SU-DHL-6 (cell line): ENCODE measurements around the gene ZNF502.

Experiments used
- H2AFZ ChIP-seq: fragments of 200-600 bp; sonication (generic); 2 replicates; pipeline ENCODE4 v1.6.1; 2014; ENCODE audit warnings: low read depth, mild to moderate bottlenecking, moderate library complexity, mixed read lengths, antibody characterized with exemption, low read length; ENCODE audit not compliant: severe bottlenecking
- H3F3A ChIP-seq: fragments of 200-600 bp; shearing (Covaris generic); 2 replicates; pipeline ENCODE4 v1.6.0; 2016; ENCODE audit warnings: antibody characterized with exemption, mild to moderate bottlenecking; ENCODE audit not compliant: insufficient read depth
- H3K27ac ChIP-seq: fragments of 200-600 bp; sonication (generic); 2 replicates; pipeline ENCODE4 v1.5.1; 2016; ENCODE audit warnings: low read depth, mild to moderate bottlenecking, low read length, moderate library complexity, mixed read lengths
- H3K27me3 ChIP-seq: fragments of 200-600 bp; sonication (generic), shearing (Covaris generic); 2 replicates; pipeline ENCODE4 v1.6.0; 2014; ENCODE audit warnings: mild to moderate bottlenecking, low read length
- H3K36me3 ChIP-seq: fragments of 200-600 bp; sonication (generic); 2 replicates; pipeline ENCODE4 v1.6.1; 2014; ENCODE audit warnings: mild to moderate bottlenecking, low read length, mixed read lengths
- H3K4me2 ChIP-seq: fragments of 300-600, 200-600 bp; shearing (Covaris generic), sonication (generic); 2 replicates; pipeline ENCODE4 v1.6.0; 2014; ENCODE audit warnings: low read length, low read depth, mild to moderate bottlenecking; ENCODE audit not compliant: poor library complexity, severe bottlenecking
- H3K4me3 ChIP-seq: fragments of 200-600 bp; sonication (generic); 2 replicates; pipeline ENCODE4 v1.5.1; 2014; ENCODE audit warnings: antibody characterized with exemption, low read length, mild to moderate bottlenecking, mixed read lengths; ENCODE audit not compliant: insufficient read depth, poor library complexity, severe bottlenecking
- H3K79me2 ChIP-seq: fragments of 200-600 bp; sonication (generic); 2 replicates; pipeline ENCODE4 v1.6.1; 2014; ENCODE audit warnings: mild to moderate bottlenecking, low read length, moderate library complexity; ENCODE audit not compliant: insufficient read depth
- H3K9ac ChIP-seq: fragments of 200-600 bp; sonication (generic); 2 replicates; pipeline ENCODE4 v1.7.0; 2014; ENCODE audit warnings: mild to moderate bottlenecking, low read length
- H3K9me2 ChIP-seq: fragments of 200-600 bp; sonication (generic); replicated peaks from 2 replicates; pipeline ENCODE4 v1.6.1; 2014; ENCODE audit warnings: low read length; ENCODE audit not compliant: insufficient read depth
- H3K9me3 ChIP-seq: fragments of 200-600 bp; sonication (generic); 2 replicates; pipeline ENCODE4 v1.6.1; 2014; ENCODE audit warnings: low read length, mixed read lengths; ENCODE audit not compliant: insufficient read depth
- H4K20me1 ChIP-seq: fragments of 200-600 bp; sonication (generic); 2 replicates; pipeline ENCODE4 v1.6.1; 2014; ENCODE audit warnings: low read depth, mild to moderate bottlenecking, antibody characterized with exemption, low read length, moderate library complexity, mixed read lengths
- CTCF ChIP-seq: fragments of 200-600 bp; sonication (generic); IDR thresholded peaks from one replicate; pipeline ENCODE4 v1.5.1; 2017; ENCODE audit warnings: antibody characterized with exemption, mild to moderate bottlenecking, low read length, moderate library complexity; ENCODE audit not compliant: insufficient read depth, poor library complexity, severe bottlenecking
- EZH2phosphoT487 ChIP-seq: fragments of 200-600 bp; sonication (generic), shearing (Covaris generic); conservative IDR thresholded peaks from 2 replicates; pipeline ENCODE4 v1.6.1; 2018; ENCODE audit warnings: mild to moderate bottlenecking, antibody characterized with exemption, low read length, moderate library complexity, mixed read lengths

ZNF502 gene

GRCh38 chr3:44687898-44688297 is 24.6 kb upstream of the ZNF502 start:
- Histone ChIP-seq H3K4me3 (no peak overlapping the region), H3K27me3 (no peaks in the 10 kb centered on the region), H3F3A (no peaks in the 10 kb centered on the region), H3K27ac (no peak overlapping the region), H3K79me2 (no peaks in the 10 kb centered on the region), H3K36me3 (no peaks in the 10 kb centered on the region), H2AFZ (no peak overlapping the region), H3K9me3 (no peaks in the 10 kb centered on the region), H4K20me1 (no peaks in the 10 kb centered on the region), H3K9me2 (no peaks in the 10 kb centered on the region), H3K4me2 (no peak overlapping the region), H3K9ac (no peak overlapping the region)
- TF ChIP-seq EZH2phosphoT487 (no peak), CTCF (no peak)

GRCh38 chr3:44721231-44722102 is 9.0 kb downstream of the ZNF502 start:
- Histone ChIP-seq H3K79me2 (no peaks in the 10 kb centered on the region), H4K20me1 (no peaks in the 10 kb centered on the region), H3K27ac (no peak overlapping the region), H3K4me3 (no peak overlapping the region), H3K4me2 (no peak overlapping the region), H2AFZ (no peak overlapping the region), H3K27me3 (no peaks in the 10 kb centered on the region), H3K9me2 (no peaks in the 10 kb centered on the region), H3K9me3 (peaks cover 54% of the 10 kb centered on the region), H3K36me3 (no peaks in the 10 kb centered on the region), H3K9ac (no peak overlapping the region), H3F3A (no peaks in the 10 kb centered on the region)
- TF ChIP-seq EZH2phosphoT487 (no peak), CTCF (no peak)

- no peaks in the 10 kb centered on the region for H3K79me2 ChIP-seq
- H3K27ac ChIP-seq, result no peak overlapping the region
- no peaks in the 10 kb centered on the region for H3K9me2 ChIP-seq
- no peaks in the 10 kb centered on the region for H3F3A ChIP-seq
- no peak overlapping the region for H3K4me3 ChIP-seq
- peaks cover 54% of the 10 kb centered on the region for H3K9me3 ChIP-seq
- no peaks in the 10 kb centered on the region for H4K20me1 ChIP-seq
- H3K9ac ChIP-seq, result no peak overlapping the region
- H2AFZ ChIP-seq, result no peak overlapping the region
- H3K4me2 ChIP-seq, result no peak overlapping the region
- H3K36me3 ChIP-seq, result no peaks in the 10 kb centered on the region
- no peaks in the 10 kb centered on the region for H3K27me3 ChIP-seq
- TF ChIP-seq CTCF, result no peak
- no peak for TF ChIP-seq EZH2phosphoT487
Observed at GRCh38 chr3:44722103-44722401, 9.6 kb downstream of the ZNF502 start.
